Left lobe of liver (tissue), 2 donors: Measurements from ENCODE around the gene C1orf21. TPM values are rescaled to one million over a fixed set of nuclear protein-coding genes. Genes with fewer than 3 reads are reported as not detected.

Experiments used
- ATAC-seq: fragments of 200-7000 bp; cut with Tn5 transposase; one replicate; pipeline ENCODE4 v1.9.1; 2020; ENCODE audit warnings: mild to moderate bottlenecking, moderate library complexity
- DNase-seq: peaks from one replicate; pipeline ENCODE4 v3.0.0-alpha.2; 2020; ENCODE audit warnings: low spot score
- total RNA-seq: library from RNA; stranded (reverse); gene quantifications from one replicate; pipeline ENCODE4 v1.2.1, GENCODE V29; 2021
- donor health status: DM: no; HTN: no; CAD: no; lungs with moderate emphysema.
- donor health status: DM: no; HTN: yes; CAD: no.

Gene C1orf21
- total RNA-seq, 1 donor from 2014 or later: 19.6 TPM

DNA sequence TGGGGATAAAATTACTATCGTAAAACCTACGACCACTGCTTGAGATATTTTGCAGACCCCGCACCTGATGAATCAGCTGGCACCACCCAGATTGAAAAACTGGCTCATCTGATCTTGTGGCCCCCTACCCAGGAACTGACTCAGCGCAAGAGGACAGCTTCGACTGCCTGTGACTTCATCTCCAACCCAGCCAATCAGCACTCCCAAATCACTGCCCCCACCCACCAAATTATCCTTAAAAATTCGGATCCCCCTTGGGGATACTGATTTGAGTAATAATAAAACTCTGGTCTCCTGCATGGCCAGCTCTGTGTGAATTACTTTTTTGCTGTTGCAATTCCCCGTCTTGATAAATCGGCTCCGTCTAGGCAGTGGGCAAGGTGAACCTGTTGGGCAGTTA lies 286.5 kb downstream of the C1orf21 start:
- ATAC-seq (no peak), DNase-seq (no peak)

DNA sequence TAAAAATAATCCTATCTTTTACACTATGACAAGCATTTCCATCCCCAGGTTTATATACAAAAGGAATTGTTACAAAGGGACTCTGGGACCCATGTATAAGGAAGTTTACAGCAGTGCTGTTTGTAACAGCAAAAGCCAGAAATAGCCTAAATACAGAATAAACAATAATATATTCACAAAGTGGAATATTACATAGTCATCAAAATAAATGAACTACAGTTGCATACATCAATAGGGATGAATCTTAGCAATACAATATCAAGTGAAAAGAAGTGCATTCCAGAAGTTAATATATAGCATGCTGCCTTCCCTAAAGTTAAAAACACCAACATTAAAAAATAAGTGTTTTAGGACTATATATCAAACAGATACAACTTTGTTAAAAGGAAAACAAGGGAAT lies 290.5 kb downstream of the C1orf21 start:
- DNase-seq: no peak
- ATAC-seq: no peak
